ENCODE measurements around the gene C19orf85. TPM values are rescaled to one million over a fixed set of nuclear protein-coding genes. Genes with fewer than 3 reads are reported as not detected.

C19orf85 gene
- total RNA-seq, 1 donor from 2014 or later = not detected

DNA sequence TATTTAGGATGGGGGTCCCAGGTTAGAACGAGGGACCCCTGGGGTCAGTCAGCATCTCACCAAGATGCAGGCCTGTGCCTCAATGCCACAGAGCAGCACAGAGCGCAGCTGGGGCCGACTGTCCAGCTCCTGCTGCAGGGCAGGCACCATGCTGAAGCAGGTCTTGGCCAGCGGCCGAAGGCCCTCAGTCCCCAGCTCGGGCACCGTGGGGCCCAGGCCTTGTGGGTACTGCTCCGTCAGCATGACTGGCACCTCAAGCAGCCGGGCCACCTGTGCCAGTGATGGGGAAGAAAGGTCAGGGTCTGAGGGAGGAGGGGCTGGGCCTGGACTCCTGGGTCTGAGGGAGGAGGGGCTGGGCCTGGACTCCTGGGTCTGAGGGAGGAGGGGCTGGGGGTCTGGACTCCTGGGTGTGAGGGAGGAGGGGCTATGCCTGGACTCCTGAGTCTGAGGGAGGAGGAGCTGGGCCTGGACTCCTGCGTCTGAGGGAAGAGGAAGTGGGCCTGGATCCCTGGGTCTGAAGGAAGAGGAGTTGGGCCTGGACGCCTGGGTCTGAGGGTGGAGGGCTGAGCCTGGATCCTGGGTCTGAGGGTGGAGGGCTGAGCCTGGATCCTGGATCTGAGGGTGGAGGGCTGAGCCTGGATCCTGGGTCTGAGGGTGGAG is 8.8 kb downstream of the C19orf85 start:
- Histone ChIP-seq H3K27ac (no peak overlapping the region), H3K4me1 (peaks cover 0 to 15% of the 10 kb centered on the region in 2 donors), H3K27me3 (peaks cover 19% of the 10 kb centered on the region), H3K36me3 (peaks cover 0 to 7% of the 10 kb centered on the region in 2 donors), H3K4me3 (no peak overlapping the region), H3K9me3 (no peaks in the 10 kb centered on the region)
- TF ChIP-seq, protein P1, sequence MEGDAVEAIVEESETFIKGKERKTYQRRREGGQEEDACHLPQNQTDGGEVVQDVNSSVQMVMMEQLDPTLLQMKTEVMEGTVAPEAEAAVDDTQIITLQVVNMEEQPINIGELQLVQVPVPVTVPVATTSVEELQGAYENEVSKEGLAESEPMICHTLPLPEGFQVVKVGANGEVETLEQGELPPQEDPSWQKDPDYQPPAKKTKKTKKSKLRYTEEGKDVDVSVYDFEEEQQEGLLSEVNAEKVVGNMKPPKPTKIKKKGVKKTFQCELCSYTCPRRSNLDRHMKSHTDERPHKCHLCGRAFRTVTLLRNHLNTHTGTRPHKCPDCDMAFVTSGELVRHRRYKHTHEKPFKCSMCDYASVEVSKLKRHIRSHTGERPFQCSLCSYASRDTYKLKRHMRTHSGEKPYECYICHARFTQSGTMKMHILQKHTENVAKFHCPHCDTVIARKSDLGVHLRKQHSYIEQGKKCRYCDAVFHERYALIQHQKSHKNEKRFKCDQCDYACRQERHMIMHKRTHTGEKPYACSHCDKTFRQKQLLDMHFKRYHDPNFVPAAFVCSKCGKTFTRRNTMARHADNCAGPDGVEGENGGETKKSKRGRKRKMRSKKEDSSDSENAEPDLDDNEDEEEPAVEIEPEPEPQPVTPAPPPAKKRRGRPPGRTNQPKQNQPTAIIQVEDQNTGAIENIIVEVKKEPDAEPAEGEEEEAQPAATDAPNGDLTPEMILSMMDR (IDR thresholded peaks at IDR 0.05) = no peak
- intact Hi-C loops (cut with DNase I) = no loop called here
- DNase-seq (ENCODE audit: low spot score in 2 of 2) = no peak

- no peak for DNase-seq (ENCODE audit: low spot score in 2 of 2)
- peaks cover 19% of the 10 kb centered on the region for H3K27me3 ChIP-seq
- TF ChIP-seq, protein P1 (IDR thresholded peaks at IDR 0.05) = peak in 2 of 3 experiments; percentile 20 to 43
- no peak overlapping the region for H3K27ac ChIP-seq
- no peaks in the 10 kb centered on the region for H3K9me3 ChIP-seq
- H3K4me3 ChIP-seq = no peak overlapping the region
- peaks cover 0 to 7% of the 10 kb centered on the region in 2 donors for H3K36me3 ChIP-seq
- intact Hi-C loops (cut with DNase I) = no loop called here
- H3K4me1 ChIP-seq = peaks cover 0 to 11% of the 10 kb centered on the region in 2 donors
Measured at GRCh38 chr19:55454787-55455243, 9.7 kb downstream of the C19orf85 start.

DNA sequence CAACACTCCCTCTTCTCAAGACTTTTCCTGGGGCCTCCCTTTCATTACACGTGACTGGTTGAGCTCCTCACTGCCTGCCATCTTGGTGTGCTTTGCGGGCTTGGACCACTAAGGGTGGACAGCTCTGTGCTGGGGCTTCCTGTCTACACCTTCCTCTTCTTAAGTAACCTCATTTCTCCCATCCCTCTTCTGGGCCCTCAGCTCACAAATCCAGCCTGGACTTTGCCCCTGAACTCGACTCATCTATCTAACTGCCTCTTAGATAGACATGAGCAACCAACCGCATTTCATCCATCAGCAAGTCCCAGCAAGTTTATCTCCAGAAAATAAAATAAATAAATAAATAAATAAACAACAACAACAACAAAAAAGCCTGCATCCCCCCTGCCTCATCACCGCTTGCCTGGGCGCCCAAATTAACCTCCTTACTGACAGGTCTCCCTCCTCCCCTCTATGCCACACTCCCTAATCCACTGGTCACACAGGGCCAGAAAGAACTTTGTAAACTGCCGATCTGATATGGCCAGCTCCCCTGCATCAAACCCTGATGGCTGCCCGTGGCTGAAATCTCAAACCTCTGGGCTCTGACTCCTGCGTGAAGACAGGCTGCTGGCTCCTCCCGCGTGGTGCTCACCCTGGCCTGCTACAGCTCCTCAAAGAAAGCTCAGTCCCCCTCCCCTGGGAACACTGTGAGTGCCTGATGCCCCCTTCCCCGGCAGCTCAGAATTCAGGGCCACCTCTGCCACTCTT is 10.9 kb downstream of the C19orf85 start:
- peaks cover 19% of the 10 kb centered on the region for H3K27me3 ChIP-seq
- no peak for DNase-seq (ENCODE audit: low spot score in 2 of 2)
- TF ChIP-seq, protein P1 (IDR thresholded peaks at IDR 0.05) = no peak
- H3K36me3 ChIP-seq = peaks cover 0 to 7% of the 10 kb centered on the region in 2 donors
- H3K4me1 ChIP-seq = peaks cover 0 to 11% of the 10 kb centered on the region in 2 donors
- no peaks in the 10 kb centered on the region for H3K9me3 ChIP-seq
- H3K4me3 ChIP-seq = no peak overlapping the region
- intact Hi-C loops (cut with DNase I) = no loop called here
- no peak overlapping the region for H3K27ac ChIP-seq

- H3K27me3 ChIP-seq = peaks cover 19% of the 10 kb centered on the region
- H3K36me3 ChIP-seq = peaks cover 0 to 7% of the 10 kb centered on the region in 2 donors
- H3K9me3 ChIP-seq = no peaks in the 10 kb centered on the region
- intact Hi-C loops (cut with DNase I) = no loop called here
- DNase-seq (ENCODE audit: low spot score in 2 of 2) = no peak
- TF ChIP-seq, protein P1 (IDR thresholded peaks at IDR 0.05) = peak in 1 of 3 experiments; percentile 10
- peaks cover 0 to 11% of the 10 kb centered on the region in 2 donors for H3K4me1 ChIP-seq
- no peak overlapping the region for H3K27ac ChIP-seq
- H3K4me3 ChIP-seq = no peak overlapping the region
Measured at GRCh38 chr19:55452749-55453346, 11.7 kb downstream of the C19orf85 start.

- TF ChIP-seq, protein P1 (IDR thresholded peaks at IDR 0.05) = no peak
- H3K9me3 ChIP-seq = no peaks in the 10 kb centered on the region
- H3K27me3 ChIP-seq = peaks cover 19% of the 10 kb centered on the region
- peaks cover 0 to 7% of the 10 kb centered on the region in 2 donors for H3K36me3 ChIP-seq
- DNase-seq (ENCODE audit: low spot score in 2 of 2) = no peak
- no peak overlapping the region for H3K27ac ChIP-seq
- intact Hi-C loops (cut with DNase I) = no loop called here
- peaks cover 0 to 11% of the 10 kb centered on the region in 2 donors for H3K4me1 ChIP-seq
- peak overlapping the region; percentile 16 for H3K4me3 ChIP-seq
Measured at GRCh38 chr19:55451965-55452748, 12.4 kb downstream of the C19orf85 start.

Data from ascending aorta (tissue), 2 donors.